GM21528 (cell line): Measurements from ENCODE around the gene GSS.
"Not testable (repeated sequence)": the region's sequence is repeated elsewhere in the genome, so short reads cannot be mapped to it uniquely, and the experiment has no call there.

ENCODE experiments used
- ATAC-seq: cut with Tn5 transposase; IDR thresholded peaks from one replicate; pipeline ENCODE4 v1.9.1; 2021; ENCODE audit warnings: mild to moderate bottlenecking, moderate library complexity; ENCODE audit not compliant: unreplicated experiment, low FRiP score

GSS gene

GRCh38 chr20:34916774-34917354, 38.7 kb downstream of the GSS start:
- ATAC-seq: no peak

GRCh38 chr20:34915749-34916455, 39.7 kb downstream of the GSS start:
- ATAC-seq: no peak

DNA sequence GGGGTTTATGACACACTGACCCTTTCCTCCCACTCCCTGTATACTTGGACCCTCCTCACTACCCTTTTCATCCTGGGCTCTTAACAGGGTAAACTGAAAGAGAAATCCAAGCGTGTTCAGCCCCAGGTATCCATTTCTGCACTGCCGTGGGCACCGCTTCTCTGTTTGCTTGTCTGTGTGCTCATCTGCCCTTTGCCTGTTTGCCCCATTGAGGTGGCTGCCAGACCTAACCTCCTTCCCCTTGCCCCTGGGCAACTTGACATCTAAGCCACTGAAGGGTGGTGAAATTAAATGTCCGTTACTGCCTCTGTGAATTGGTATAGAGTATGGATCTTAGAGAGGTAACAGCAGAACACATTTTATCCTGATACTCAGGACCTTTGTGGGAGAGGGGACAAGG, 40.5 kb downstream of the GSS start:
- ATAC-seq: no peak

DNA sequence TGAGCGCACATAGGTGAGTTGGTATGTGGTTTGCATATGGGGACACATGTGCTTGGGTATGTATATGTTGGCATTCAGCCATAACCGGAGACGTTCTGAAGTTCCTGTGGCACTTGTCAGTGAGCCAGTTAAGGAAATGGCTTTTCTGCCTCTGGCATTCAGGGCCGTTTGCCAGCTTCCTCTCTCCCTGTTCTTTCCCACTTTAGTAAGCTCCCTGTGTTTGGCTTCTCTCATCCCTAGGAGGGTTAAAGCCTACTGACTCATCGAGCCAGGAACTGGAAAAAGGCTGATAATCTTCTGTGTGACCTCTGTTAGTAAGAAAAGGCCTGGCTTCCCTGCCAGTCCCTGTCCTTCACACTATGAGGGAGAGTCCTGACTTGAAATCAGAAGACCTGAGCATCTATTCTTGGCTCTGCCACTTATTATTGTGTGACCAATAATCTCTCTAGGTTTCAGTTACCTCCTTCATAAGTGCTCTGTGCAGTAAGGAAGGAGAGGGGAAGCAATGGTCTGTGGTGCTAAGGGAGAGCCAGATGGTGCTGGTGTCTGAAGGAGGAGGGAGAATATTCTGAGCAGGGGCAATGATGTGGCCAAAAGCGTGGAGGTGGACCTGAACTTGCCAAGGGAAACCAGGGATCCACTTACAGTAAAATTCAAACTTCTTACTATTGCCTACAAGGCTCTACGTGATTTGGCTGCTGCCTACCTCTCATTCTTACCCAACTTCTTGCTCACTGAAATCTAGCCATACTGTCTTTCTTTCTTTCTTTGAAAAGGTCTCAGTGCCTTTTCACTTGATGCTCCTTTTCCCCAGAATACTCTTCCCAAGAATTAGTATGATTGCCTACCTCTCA, 47.8 kb downstream of the GSS start:
- ATAC-seq: no peak

GRCh38 chr20:34904202-34904621, 51.4 kb downstream of the GSS start:
- ATAC-seq: no peak

DNA sequence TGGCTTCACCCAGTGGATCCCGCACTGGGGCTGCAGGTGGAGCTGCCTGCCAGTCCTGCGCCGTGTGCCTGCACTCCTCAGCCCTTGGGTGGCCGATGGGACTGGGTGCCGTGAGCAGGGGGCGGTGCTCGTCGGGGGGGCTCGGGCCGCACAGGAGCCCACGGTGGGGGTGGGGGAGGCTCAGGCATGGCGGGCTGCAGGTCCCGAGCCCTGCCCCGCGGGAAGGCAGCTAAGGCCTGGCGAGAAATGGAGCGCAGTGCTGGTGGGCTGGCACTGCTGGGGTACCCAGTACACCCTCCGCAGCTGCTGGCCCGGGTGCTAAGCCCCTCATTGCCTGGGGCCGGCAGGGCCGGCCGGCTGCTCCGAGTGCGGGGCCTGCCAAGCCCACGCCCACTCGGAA, 56.9 kb downstream of the GSS start:
- not testable (repeated sequence) for ATAC-seq

DNA sequence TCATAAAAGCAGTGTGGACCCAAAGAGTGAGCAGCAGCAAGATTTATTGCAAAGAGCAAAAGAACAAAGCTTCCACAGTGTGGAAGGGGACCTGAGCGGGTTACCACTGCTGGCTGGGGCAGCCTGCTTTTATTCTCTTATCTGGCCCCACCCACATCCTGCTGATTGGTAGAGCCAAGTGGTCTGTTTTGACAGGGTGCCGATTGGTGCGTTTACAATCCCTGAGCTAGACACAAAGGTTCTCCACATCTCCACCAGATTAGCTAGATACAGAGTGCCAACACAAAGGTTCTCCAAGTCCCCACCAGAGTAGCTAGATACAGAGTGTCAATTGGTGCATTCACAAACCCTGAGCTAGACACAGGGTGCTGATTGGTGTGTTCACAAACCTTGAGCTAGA, 57.5 kb downstream of the GSS start:
- not testable (repeated sequence) for ATAC-seq

DNA sequence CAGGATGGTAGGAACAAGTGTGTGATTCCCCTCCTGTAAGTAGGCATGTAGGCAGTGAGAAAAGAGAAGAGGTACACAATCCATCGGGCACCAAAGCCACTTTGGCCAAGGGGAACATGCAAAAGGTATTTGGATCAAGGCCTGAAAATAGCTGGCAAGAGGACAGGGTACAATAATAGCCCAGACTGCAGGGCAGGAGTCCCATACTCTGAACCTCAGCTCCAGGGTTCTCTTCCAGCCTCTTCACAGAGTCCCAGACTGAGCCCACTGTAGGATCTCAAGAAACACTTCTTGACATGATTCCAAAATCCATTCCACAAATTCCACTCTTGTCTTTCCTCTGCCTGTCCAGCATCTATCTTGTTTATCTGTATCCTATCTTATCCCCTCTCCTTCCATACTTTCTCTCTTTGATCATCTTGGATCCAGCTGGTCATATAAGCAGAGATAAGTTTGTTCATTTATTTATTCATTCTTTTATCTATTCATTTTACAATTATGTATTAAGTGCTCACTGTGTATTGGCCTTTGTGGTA, 59.5 kb downstream of the GSS start:
- ATAC-seq: no peak

DNA sequence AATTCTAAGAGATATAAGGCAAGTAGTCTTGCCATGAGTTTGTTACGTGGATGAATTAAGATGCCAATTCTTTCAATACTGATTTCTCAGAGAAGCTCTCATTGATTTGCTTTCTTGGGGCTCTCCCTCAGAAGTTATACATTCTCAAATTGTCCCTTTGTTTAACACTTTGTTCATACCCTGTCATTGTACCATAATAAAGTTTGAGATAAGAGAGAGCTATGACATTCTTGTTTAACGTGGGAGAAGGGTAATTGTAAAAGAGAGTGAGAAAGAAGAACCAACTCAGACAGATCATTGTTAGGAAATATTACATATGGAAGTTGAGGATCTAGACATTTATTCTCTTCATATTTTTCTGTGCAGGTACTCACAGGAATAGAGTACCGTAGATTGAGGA, 60.1 kb downstream of the GSS start:
- ATAC-seq: no peak

GRCh38 chr20:34894723-34895122, 60.9 kb downstream of the GSS start:
- no peak for ATAC-seq

- no peak for ATAC-seq
Measured at GRCh38 chr20:34892671-34893070, 62.9 kb downstream of the GSS start.

GRCh38 chr20:34891166-34892062, 64.2 kb downstream of the GSS start:
- no peak for ATAC-seq

- no peak for ATAC-seq
Measured at GRCh38 chr20:34888468-34888867, 67.1 kb downstream of the GSS start.

DNA sequence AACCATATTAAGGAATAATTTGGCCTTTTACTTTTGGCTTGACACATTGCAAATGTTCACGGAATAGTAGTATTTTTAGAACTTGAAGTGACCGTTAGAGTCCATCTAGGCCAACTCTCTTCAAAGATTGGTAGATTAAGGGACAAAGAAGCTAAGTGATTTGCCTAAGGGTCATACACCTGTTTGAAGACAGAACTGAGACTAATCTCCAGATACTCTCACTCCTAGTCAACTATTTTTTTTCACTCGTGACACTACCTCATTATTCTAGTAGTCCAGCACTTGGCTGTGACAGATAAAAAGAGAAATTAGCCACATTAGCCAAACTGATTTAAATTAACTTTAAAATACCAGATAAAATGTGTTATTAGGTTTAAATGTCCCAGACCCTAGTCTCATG, 68.6 kb downstream of the GSS start:
- ATAC-seq: no peak

- ATAC-seq: no peak
Measured at GRCh38 chr20:34886122-34886521, 69.5 kb downstream of the GSS start.

DNA sequence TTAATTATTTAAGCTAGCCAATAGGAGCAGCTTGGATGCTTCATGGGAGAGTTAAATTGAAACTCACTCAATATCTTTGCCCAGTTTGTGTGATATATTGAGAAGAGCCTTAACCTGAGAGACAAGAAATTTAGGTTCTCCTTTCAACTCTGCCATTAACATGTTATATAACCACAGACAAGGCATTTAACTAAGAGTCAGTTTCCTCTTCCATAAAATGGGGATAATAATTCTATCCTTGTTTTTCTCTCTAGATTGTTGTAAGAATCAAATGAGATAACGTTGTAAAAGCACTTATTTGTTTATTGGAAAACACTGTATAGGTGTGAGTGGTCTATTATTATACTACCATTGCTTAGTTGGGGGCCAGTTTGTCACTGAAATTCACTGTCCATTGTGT, 71.3 kb downstream of the GSS start:
- no peak for ATAC-seq

DNA sequence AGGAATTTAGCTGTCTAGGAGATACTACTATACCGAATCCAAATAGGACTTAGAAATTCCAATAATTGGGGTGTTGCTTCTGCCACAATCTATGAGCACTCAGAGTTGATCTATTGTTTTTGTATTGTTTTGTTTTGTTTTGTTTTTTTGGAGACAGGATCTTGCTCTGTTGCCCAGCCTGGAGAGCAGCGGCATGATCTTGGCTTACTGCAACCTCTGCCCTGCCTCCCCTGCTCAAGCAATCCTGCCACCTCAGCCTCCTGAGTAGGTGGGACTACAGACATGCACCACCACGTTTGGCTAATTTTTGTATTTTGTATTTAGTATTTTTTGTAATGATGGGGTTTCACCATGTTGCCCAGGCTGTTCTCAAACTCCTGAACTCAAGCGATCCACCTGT, 71.8 kb downstream of the GSS start:
- ATAC-seq: no peak

DNA sequence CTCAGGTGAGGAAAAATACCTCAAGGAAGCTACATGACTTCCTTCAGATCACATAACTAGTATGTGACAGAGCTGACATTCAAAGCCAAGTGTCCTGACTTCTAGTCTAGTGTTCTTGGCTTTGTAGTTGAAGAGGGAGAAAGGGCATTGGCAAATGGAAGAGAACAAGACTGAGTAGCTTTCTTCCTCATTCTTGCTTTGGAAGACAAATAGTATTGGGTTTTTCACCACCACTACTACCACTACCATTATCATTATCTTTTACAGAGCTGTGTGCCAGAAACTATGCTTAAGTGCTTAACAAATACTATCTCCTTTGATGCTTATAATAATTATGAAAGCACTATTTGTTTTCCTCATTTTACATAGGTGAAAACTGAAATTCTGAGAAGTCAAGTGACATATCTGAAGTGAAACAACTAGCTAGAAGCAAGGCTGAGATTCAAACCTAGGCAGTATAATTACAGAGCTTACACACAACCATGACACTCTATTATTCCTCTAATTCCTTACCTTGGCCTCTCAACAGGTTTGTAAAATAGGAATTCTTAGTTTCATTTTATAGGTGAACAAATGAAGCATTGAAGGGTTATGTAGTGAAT, 72.4 kb downstream of the GSS start:
- ATAC-seq: no peak

- no peak for ATAC-seq
Measured at GRCh38 chr20:34881689-34882088, 73.9 kb downstream of the GSS start.

GRCh38 chr20:34880971-34881370, 74.6 kb downstream of the GSS start:
- not testable (repeated sequence) for ATAC-seq
